Natural killer cell (primary cell): Measurements from ENCODE around the gene FAM193A. TPM values are rescaled to one million over a fixed set of nuclear protein-coding genes. Genes with fewer than 3 reads are reported as not detected.

Source experiments
- ATAC-seq, 3 donors: fragments of 150-1000 bp in 2 of 3; fragments of 200-7000 bp in 1 of 3; cut with Tn5 transposase; 1 replicate in 1 of 3; 2 replicates in 2 of 3; pipeline ENCODE4 v1.10.0; 2021; ENCODE audit warnings: mild to moderate bottlenecking in 2 of 3, moderate library complexity in 2 of 3
- DNase-seq, 2 donors: peaks; one replicate each; pipeline versions ENCODE4 v3.0.0 to v3.0.0-alpha.2; 2013 to 2021; ENCODE audit warnings: mixed read lengths in 1 of 2
- H3K27ac ChIP-seq: one replicate; pipeline ENCODE4 v1.5.1; 2013; ENCODE audit warnings: mild to moderate bottlenecking, low read length
- H3K27me3 ChIP-seq: one replicate; pipeline ENCODE4 v1.6.1; 2013; ENCODE audit warnings: low read length; ENCODE audit not compliant: control insufficient read depth, insufficient read depth
- H3K36me3 ChIP-seq: one replicate; pipeline ENCODE4 v1.6.1; 2013; ENCODE audit warnings: low read length; ENCODE audit not compliant: control insufficient read depth, insufficient read depth
- H3K4me1 ChIP-seq: one replicate; pipeline ENCODE4 v1.6.1; 2013; ENCODE audit warnings: low read length; ENCODE audit not compliant: control insufficient read depth, insufficient read depth
- H3K4me3 ChIP-seq: one replicate; pipeline ENCODE4 v1.5.1; 2013; ENCODE audit warnings: low read length
- H3K9me3 ChIP-seq: one replicate; pipeline ENCODE4 v1.6.1; 2013; ENCODE audit warnings: low read length; ENCODE audit not compliant: control insufficient read depth, insufficient read depth
- H3K27ac Mint-ChIP-seq, 2 donors: one replicate each; pipeline ENCODE4 v1.8.0; 2022; ENCODE audit warnings: mild to moderate bottlenecking in 2 of 2, mixed read lengths in 2 of 2, moderate library complexity in 1 of 2
- H3K27me3 Mint-ChIP-seq, 2 donors: one replicate each; pipeline ENCODE4 v1.8.0; 2022; ENCODE audit warnings: low read depth in 2 of 2, mixed read lengths in 2 of 2
- H3K36me3 Mint-ChIP-seq: one replicate; pipeline ENCODE4 v1.8.0; 2022; ENCODE audit warnings: mixed read lengths
- H3K4me1 Mint-ChIP-seq, 2 donors: one replicate each; pipeline ENCODE4 v1.8.0; 2022; ENCODE audit warnings: mixed read lengths in 2 of 2
- H3K4me3 Mint-ChIP-seq: one replicate; pipeline ENCODE4 v1.8.0; 2022; ENCODE audit warnings: mild to moderate bottlenecking, moderate library complexity, mixed read lengths
- H3K9me3 Mint-ChIP-seq, 2 donors: one replicate each; pipeline ENCODE4 v1.8.0; 2022; ENCODE audit warnings: mixed read lengths in 2 of 2
- CTCF ChIP-seq: fragments of 200-600 bp; IDR thresholded peaks from one replicate; pipeline ENCODE4 v1.8.0; 2022; ENCODE audit warnings: antibody characterized with exemption
- WGBS: methylation state at CpG from one replicate; pipeline ENCODE4 v1.1.7; 2013; ENCODE audit warnings: missing lambda C conversion rate; ENCODE audit not compliant: insufficient coverage; 5-methylcytosine and 5-hydroxymethylcytosine counted together
- intact Hi-C: fragments of 100-400 bp; cut with micrococcal nuclease; formaldehyde crosslinking; loops from one replicate; pipeline ENCODE4 v1.14.2; 2022
- total RNA-seq, 4 donors: library from RNA; stranded (reverse); fragments of 120-200 nt in 1 of 4; gene quantifications; one replicate each; pipeline versions ENCODE4 v1.2.3 to v1.2.4, GENCODE V29; 2013 to 2022

The FAM193A gene
- total RNA-seq, 3 donors from 2014 or later (not counting 1 experiment from before 2014, with no cell fraction given) = 39.4 to 49.3 (median 48.1) TPM

GRCh38 chr4:2570036-2570435 is 33.6 kb downstream of the FAM193A start:
- Mint-ChIP-seq H3K27ac (peak overlapping the region; percentile 93 to 94), H3K27me3 (no peaks in the 10 kb centered on the region), H3K4me1 (peaks cover 40 to 48% of the 10 kb centered on the region in 2 donors), H3K4me3 (peak overlapping the region; percentile 76), H3K9me3 (no peaks in the 10 kb centered on the region), H3K36me3 (no peaks in the 10 kb centered on the region)
- Histone ChIP-seq H3K27ac (peak overlapping the region; percentile 60), H3K4me3 (no peak overlapping the region), H3K36me3 (no peaks in the 10 kb centered on the region), H3K4me1 (peaks cover 17% of the 10 kb centered on the region), H3K27me3 (no peaks in the 10 kb centered on the region), H3K9me3 (no peaks in the 10 kb centered on the region)
- 98% methylated on average over 4 of the region's 4 CpGs for WGBS
- DNase-seq (no peak), ATAC-seq (no peak)
- intact Hi-C loops = loop anchor here (2.0 kb wide), 1 partner anchor 33 kb away; the partner anchor contains the start of gene FAM193A
- TF ChIP-seq CTCF = no peak

GRCh38 chr4:2570551-2571222 is 34.2 kb downstream of the FAM193A start:
- Histone ChIP-seq H3K27me3 (no peaks in the 10 kb centered on the region), H3K36me3 (no peaks in the 10 kb centered on the region), H3K4me1 (peaks cover 17% of the 10 kb centered on the region), H3K9me3 (no peaks in the 10 kb centered on the region), H3K4me3 (no peak overlapping the region), H3K27ac (peak overlapping the region; percentile 60)
- Mint-ChIP-seq H3K27me3 (no peaks in the 10 kb centered on the region), H3K27ac (peak overlapping the region; percentile 93 to 94), H3K4me3 (peak overlapping the region; percentile 76), H3K36me3 (no peaks in the 10 kb centered on the region), H3K9me3 (no peaks in the 10 kb centered on the region), H3K4me1 (peaks cover 37 to 53% of the 10 kb centered on the region in 2 donors)
- intact Hi-C loops = loop anchor here (2.0 kb wide), 1 partner anchor 34 kb away; the partner anchor contains the start of gene FAM193A
- peak; percentile 99 to 100 (median 99) for ATAC-seq
- TF ChIP-seq CTCF = no peak
- peak; percentile 72 to 78 for DNase-seq
- WGBS = 33% methylated on average over 11 of the region's 11 CpGs

- Mint-ChIP-seq H3K9me3 (no peaks in the 10 kb centered on the region), H3K36me3 (no peaks in the 10 kb centered on the region), H3K4me3 (no peak overlapping the region), H3K27me3 (no peaks in the 10 kb centered on the region), H3K27ac (peak overlapping the region in 1 of 2 donors; percentile 44), H3K4me1 (peaks cover 38 to 63% of the 10 kb centered on the region in 2 donors)
- Histone ChIP-seq H3K4me3 (no peak overlapping the region), H3K9me3 (no peaks in the 10 kb centered on the region), H3K27me3 (no peaks in the 10 kb centered on the region), H3K4me1 (peaks cover 22% of the 10 kb centered on the region), H3K36me3 (no peaks in the 10 kb centered on the region), H3K27ac (no peak overlapping the region)
- ATAC-seq (no peak), DNase-seq (no peak)
- WGBS = 95% methylated on average over 12 of the region's 12 CpGs
- TF ChIP-seq CTCF = no peak
- intact Hi-C loops = no loop called here
Measured at GRCh38 chr4:2572076-2572475, 35.6 kb downstream of the FAM193A start.
